MM.1S (cell line): ENCODE measurements around the gene ZNF586.
A peak's percentile ranks its signal among the peaks of the same experiment; 100 is the strongest.

Source experiments
- DNase-seq: peaks from one replicate; pipeline ENCODE4 v3.0.0-alpha.2; 2015
- H2AFZ ChIP-seq: fragments of 300-600 bp; sonication (generic); 2 replicates; pipeline ENCODE4 v1.6.0; 2016; ENCODE audit warnings: antibody characterized with exemption, low read length
- H3F3A ChIP-seq: fragments of 300-600 bp; sonication (generic); 2 replicates; pipeline ENCODE4 v1.6.1; 2016; ENCODE audit warnings: mild to moderate bottlenecking, antibody characterized with exemption, low read length, moderate library complexity, mixed read lengths; ENCODE audit not compliant: insufficient read depth
- H3K27ac ChIP-seq: fragments of 300-600 bp; sonication (generic); 2 replicates; pipeline ENCODE4 v1.5.1; 2016; ENCODE audit warnings: mild to moderate bottlenecking, low read length
- H3K27me3 ChIP-seq: fragments of 300-600 bp; sonication (generic); replicated peaks from 2 replicates; pipeline ENCODE4 v1.6.0; 2016; ENCODE audit warnings: low read length; ENCODE audit not compliant: insufficient read depth
- H3K36me3 ChIP-seq: fragments of 300-600 bp; sonication (generic); replicated peaks from 2 replicates; pipeline ENCODE4 v1.6.1; 2016; ENCODE audit warnings: mild to moderate bottlenecking, low read length, mixed read lengths; ENCODE audit not compliant: insufficient read depth
- H3K4me1 ChIP-seq: fragments of 300-600 bp; sonication (generic); 2 replicates; pipeline ENCODE4 v1.6.1; 2016; ENCODE audit warnings: low read length, mixed read lengths
- H3K4me2 ChIP-seq: fragments of 300-600 bp; sonication (generic); 2 replicates; pipeline ENCODE4 v1.6.0; 2016; ENCODE audit warnings: low read depth, low read length
- H3K4me3 ChIP-seq: fragments of 300-600 bp; sonication (generic); 2 replicates; pipeline ENCODE4 v1.5.1; 2016; ENCODE audit warnings: low read length, mixed read lengths
- H3K79me2 ChIP-seq: fragments of 300-600 bp; sonication (generic); 2 replicates; pipeline ENCODE4 v1.6.1; 2016; ENCODE audit warnings: mixed run types, low read length, mixed read lengths
- H3K9ac ChIP-seq: fragments of 300-600 bp; sonication (generic); 2 replicates; pipeline ENCODE4 v1.6.1; 2016; ENCODE audit warnings: low read length, mixed read lengths
- H3K9me2 ChIP-seq: fragments of 300-600 bp; sonication (generic); replicated peaks from 2 replicates; pipeline ENCODE4 v1.6.1; 2016; ENCODE audit warnings: mild to moderate bottlenecking, low read length, mixed read lengths; ENCODE audit not compliant: insufficient read depth
- H3K9me3 ChIP-seq: fragments of 300-600 bp; sonication (generic); replicated peaks from 2 replicates; pipeline ENCODE4 v1.6.1; 2016; ENCODE audit warnings: mild to moderate bottlenecking, low read length, mixed read lengths; ENCODE audit not compliant: insufficient read depth
- H4K20me1 ChIP-seq: fragments of 300-600 bp; sonication (generic); 2 replicates; pipeline ENCODE4 v1.6.1; 2016; ENCODE audit warnings: mild to moderate bottlenecking, low read length, moderate library complexity, mixed read lengths; ENCODE audit not compliant: insufficient read depth
- CTCF ChIP-seq: fragments of 300-600 bp; sonication (generic); IDR thresholded peaks from 2 replicates; pipeline ENCODE4 v1.5.1; 2016; ENCODE audit warnings: antibody characterized with exemption, low read length, mixed read lengths
- EZH2 ChIP-seq: fragments of 300-600 bp; sonication (generic); optimal IDR thresholded peaks from 2 replicates; pipeline ENCODE3; 2017; ENCODE audit warnings: low read depth, mild to moderate bottlenecking, antibody characterized with exemption, low read length, mixed read lengths
- EZH2phosphoT487 ChIP-seq: fragments of 300-600 bp; sonication (generic); IDR thresholded peaks from 2 replicates; pipeline ENCODE4 v1.6.1; 2018; ENCODE audit warnings: antibody characterized with exemption, low read length

The ZNF586 gene

GRCh38 chr19:57816652-57817051, 47.2 kb downstream of the ZNF586 start:
- DNase-seq = no peak
- Histone ChIP-seq H3K27ac (no peak overlapping the region), H3K4me2 (no peak overlapping the region), H3K9me3 (no peaks in the 10 kb centered on the region), H3K9me2 (no peaks in the 10 kb centered on the region), H3K9ac (no peak overlapping the region), H4K20me1 (no peaks in the 10 kb centered on the region), H3K4me1 (no peaks in the 10 kb centered on the region), H3K36me3 (no peaks in the 10 kb centered on the region), H2AFZ (no peak overlapping the region), H3K4me3 (no peak overlapping the region), H3K27me3 (no peaks in the 10 kb centered on the region), H3K79me2 (peaks cover 36% of the 10 kb centered on the region), H3F3A (no peaks in the 10 kb centered on the region; the same call in 1 of the 2 replicates)
- no peak for TF ChIP-seq EZH2phosphoT487
- TF ChIP-seq EZH2 = no peak
- TF ChIP-seq CTCF = no peak

- H3K4me3 ChIP-seq = no peak overlapping the region
- no peaks in the 10 kb centered on the region for H3K36me3 ChIP-seq
- no peaks in the 10 kb centered on the region; the same call in 1 of the 2 replicates for H3F3A ChIP-seq
- no peak overlapping the region for H3K27ac ChIP-seq
- H3K4me1 ChIP-seq = no peaks in the 10 kb centered on the region
- no peak for DNase-seq
- peaks cover 45% of the 10 kb centered on the region for H3K79me2 ChIP-seq
- no peak overlapping the region for H3K4me2 ChIP-seq
- no peaks in the 10 kb centered on the region for H4K20me1 ChIP-seq
- TF ChIP-seq EZH2phosphoT487 = no peak
- H3K9me3 ChIP-seq = no peaks in the 10 kb centered on the region
- H3K9me2 ChIP-seq = no peaks in the 10 kb centered on the region
- no peak overlapping the region for H3K9ac ChIP-seq
- no peaks in the 10 kb centered on the region for H3K27me3 ChIP-seq
- no peak overlapping the region for H2AFZ ChIP-seq
These were observed 48.5 kb downstream of the ZNF586 start for GRCh38 chr19:57817976-57818375.

- H3K27me3 ChIP-seq = no peaks in the 10 kb centered on the region
- H3K9me3 ChIP-seq = no peaks in the 10 kb centered on the region
- TF ChIP-seq EZH2phosphoT487 (no peak), EZH2 (no peak), CTCF (no peak)
- H2AFZ ChIP-seq = no peak overlapping the region
- H3K36me3 ChIP-seq = no peaks in the 10 kb centered on the region
- H3K9ac ChIP-seq = no peak overlapping the region
- H3F3A ChIP-seq = no peaks in the 10 kb centered on the region; the same call in 1 of the 2 replicates
- no peaks in the 10 kb centered on the region for H3K9me2 ChIP-seq
- H3K4me3 ChIP-seq = no peak overlapping the region
- peaks cover 47% of the 10 kb centered on the region for H3K79me2 ChIP-seq
- no peak for DNase-seq
- no peaks in the 10 kb centered on the region for H3K4me1 ChIP-seq
- H3K27ac ChIP-seq = no peak overlapping the region
- H4K20me1 ChIP-seq = no peaks in the 10 kb centered on the region
- H3K4me2 ChIP-seq = no peak overlapping the region
These were observed 48.9 kb downstream of the ZNF586 start for GRCh38 chr19:57818378-57818777.

- Histone ChIP-seq H3K4me3 (peak overlapping the region; percentile 100), H2AFZ (peak overlapping the region; percentile 84), H3K4me2 (peak overlapping the region; percentile 84), H3K9ac (peak overlapping the region; percentile 88), H3K9me3 (no peaks in the 10 kb centered on the region), H3K27me3 (no peaks in the 10 kb centered on the region), H3K9me2 (no peaks in the 10 kb centered on the region), H3K79me2 (peaks cover 51% of the 10 kb centered on the region), H3F3A (no peaks in the 10 kb centered on the region; the same call in 1 of the 2 replicates), H3K36me3 (no peaks in the 10 kb centered on the region), H4K20me1 (no peaks in the 10 kb centered on the region), H3K4me1 (no peaks in the 10 kb centered on the region), H3K27ac (peak overlapping the region; percentile 55; the same call in 1 of the 2 replicates)
- peak; percentile 92 for DNase-seq
- no peak for TF ChIP-seq EZH2phosphoT487
- peak; percentile 13; the same call in 1 of the 2 replicates for TF ChIP-seq CTCF
- TF ChIP-seq EZH2 = no peak
These were observed 50.1 kb downstream of the ZNF586 start for GRCh38 chr19:57819475-57820148.
